GM23248 (cell line): ENCODE results near the gene AFAP1. TPM values are rescaled to one million over a fixed set of nuclear protein-coding genes. Genes with fewer than 3 reads are reported as not detected.

Experiments
- DNase-seq: peaks from one replicate; pipeline ENCODE4 v3.0.0-alpha.2; 2015
- H2AFZ ChIP-seq: fragments of 200-600 bp; sonication (generic); 2 replicates; pipeline ENCODE4 v1.6.1; 2016; ENCODE audit warnings: antibody characterized with exemption
- H3F3A ChIP-seq: fragments of 200-600 bp; sonication (generic); 2 replicates; pipeline ENCODE4 v1.6.1; 2016; ENCODE audit warnings: mild to moderate bottlenecking, antibody characterized with exemption, mixed run types; ENCODE audit not compliant: insufficient read depth
- H3K27ac ChIP-seq: fragments of 200-600 bp; sonication (generic); 2 replicates; pipeline ENCODE4 v1.5.1; 2016; ENCODE audit warnings: mild to moderate bottlenecking
- H3K27me3 ChIP-seq: fragments of 200-600 bp; sonication (generic); replicated peaks from 2 replicates; pipeline ENCODE4 v1.6.1; 2016; ENCODE audit warnings: mild to moderate bottlenecking; ENCODE audit not compliant: insufficient read depth
- H3K36me3 ChIP-seq: fragments of 200-600 bp; sonication (generic); 2 replicates; pipeline ENCODE4 v1.6.1; 2016; ENCODE audit warnings: low read depth, mild to moderate bottlenecking
- H3K4me1 ChIP-seq: fragments of 200-600 bp; sonication (generic); 2 replicates; pipeline ENCODE4 v1.6.1; 2016; ENCODE audit warnings: mild to moderate bottlenecking; ENCODE audit not compliant: insufficient read depth
- H3K4me2 ChIP-seq: fragments of 200-600 bp; sonication (generic); one replicate; pipeline ENCODE4 v1.6.1; 2016; ENCODE audit warnings: mild to moderate bottlenecking; ENCODE audit not compliant: unreplicated experiment
- H3K4me3 ChIP-seq: fragments of 200-600 bp; sonication (generic); 2 replicates; pipeline ENCODE4 v1.5.1; 2016; ENCODE audit warnings: mild to moderate bottlenecking
- H3K79me2 ChIP-seq: fragments of 200-600 bp; sonication (generic); 2 replicates; pipeline ENCODE4 v1.6.1; 2016; ENCODE audit warnings: mild to moderate bottlenecking; ENCODE audit not compliant: insufficient read depth
- H3K9ac ChIP-seq: fragments of 200-600 bp; sonication (generic); 2 replicates; pipeline ENCODE4 v1.6.1; 2016; ENCODE audit warnings: mild to moderate bottlenecking
- H3K9me2 ChIP-seq: fragments of 200-600 bp; sonication (generic); 2 replicates; pipeline ENCODE4 v1.6.1; 2016; ENCODE audit warnings: mixed run types, mild to moderate bottlenecking, moderate library complexity; ENCODE audit not compliant: insufficient read depth
- H3K9me3 ChIP-seq: fragments of 200-600 bp; sonication (generic); one replicate; pipeline ENCODE4 v1.6.1; 2017; ENCODE audit warnings: low read depth
- H4K20me1 ChIP-seq: fragments of 200-600 bp; sonication (generic); 2 replicates; pipeline ENCODE4 v1.6.0; 2016; ENCODE audit not compliant: insufficient read depth
- EZH2 ChIP-seq: fragments of 200-600 bp; sonication (generic); IDR thresholded peaks from 2 replicates; pipeline ENCODE4 v1.6.1; 2018; ENCODE audit warnings: antibody characterized with exemption, mild to moderate bottlenecking; ENCODE audit not compliant: insufficient read depth, poor library complexity, severe bottlenecking
- EZH2phosphoT487 ChIP-seq: fragments of 200-600 bp; sonication (generic); IDR thresholded peaks from 2 replicates; pipeline ENCODE4 v1.6.1; 2018; ENCODE audit warnings: antibody characterized with exemption, moderate library complexity, mild to moderate bottlenecking, low read depth; ENCODE audit not compliant: insufficient read depth
- WGBS, 2 experiments: methylation state at CpG; one replicate each; pipeline ENCODE4 v1.1.6; 2015 to 2017; ENCODE audit warnings: low lambda C conversion rate in 2 of 2, low coverage in 1 of 2; ENCODE audit errors: missing lambda C conversion rate in 2 of 2; 5-methylcytosine and 5-hydroxymethylcytosine counted together
- in situ Hi-C: fragments of 300-500 bp; cut with MboI; formaldehyde crosslinking; loops from 2 replicates; pipeline ENCODE4 v1.15.0; 2020
- polyA plus RNA-seq: library from polyadenylated mRNA; unstranded; fragments of >200 nt; fragmentation: Nextera tagmentation; extraction: Ambion mirVana; gene quantifications from 2 replicates; pipeline ENCODE4 v1.2.1, GENCODE V29; 2016
- total RNA-seq: library from RNA; depleted of rRNA; stranded (reverse); fragments of >200 nt; shearing (Covaris generic); gene quantifications from 2 replicates; pipeline ENCODE4 v1.2.3, GENCODE V29; 2014

Gene AFAP1
- total and polyA plus RNA-seq, 2 experiments from 2014 or later = 54.4 to 103 TPM

DNA sequence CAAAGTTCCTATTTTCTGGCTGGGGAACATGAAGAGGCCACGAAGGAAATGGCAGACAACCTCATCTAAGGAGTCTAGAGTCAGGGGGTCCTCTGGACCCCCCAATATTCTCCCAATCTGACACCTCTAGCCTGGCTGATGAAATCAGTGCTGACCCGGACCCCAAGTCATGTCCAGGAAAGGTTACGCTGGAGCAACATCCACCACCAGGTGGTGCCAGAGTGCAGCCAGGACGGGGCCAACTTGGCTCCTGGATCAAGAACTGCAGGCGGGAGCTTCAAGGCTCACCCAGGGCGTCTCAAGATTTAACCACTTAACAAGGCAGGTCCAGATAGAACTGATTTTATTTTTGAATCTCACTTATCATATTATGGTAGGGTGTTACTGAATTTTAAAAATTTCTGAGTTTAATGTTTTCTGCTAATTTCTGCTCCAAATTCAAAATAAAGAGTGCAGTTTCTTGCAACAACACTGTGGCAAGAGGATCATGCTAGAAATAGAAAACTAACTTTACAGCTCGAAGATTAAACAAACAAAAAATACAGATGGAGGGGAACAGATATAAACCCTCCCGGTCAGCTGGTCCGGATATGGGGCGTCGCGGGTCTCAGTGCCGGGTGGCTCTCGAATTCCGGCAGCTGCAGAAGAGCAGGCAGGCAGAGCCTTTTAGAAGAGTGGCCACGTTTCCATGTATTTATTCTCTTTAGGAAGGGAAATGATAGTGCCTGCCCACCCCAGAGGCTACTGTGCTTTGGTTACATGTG, 135.5 kb downstream of the AFAP1 start:
- peaks cover 37% of the 10 kb centered on the region for H3K4me1 ChIP-seq
- peaks cover 64% of the 10 kb centered on the region for H3F3A ChIP-seq

DNA sequence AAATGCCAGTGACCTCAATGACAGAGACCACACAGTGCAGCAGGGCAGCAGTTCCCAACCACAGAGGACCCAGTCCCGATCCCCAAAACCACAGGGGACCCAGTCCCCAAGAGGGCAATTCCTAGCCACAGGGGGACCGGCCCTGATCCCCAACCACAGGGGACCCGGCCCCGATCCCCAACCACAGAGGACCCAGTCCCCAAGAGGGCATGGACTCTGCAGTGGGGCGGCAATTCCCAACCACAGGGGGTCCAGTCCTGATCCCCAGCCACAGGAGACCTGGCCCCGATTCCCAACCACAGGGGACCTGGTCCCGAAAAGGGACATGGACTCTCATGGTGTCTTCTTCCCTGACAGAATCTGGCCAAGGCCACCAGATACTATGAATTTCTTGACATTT, 136.3 kb downstream of the AFAP1 start:
- Histone ChIP-seq H3K79me2 (peaks cover 88% of the 10 kb centered on the region), H3K27me3 (no peaks in the 10 kb centered on the region), H3K9me2 (no peaks in the 10 kb centered on the region), H3K9me3 (no peaks in the 10 kb centered on the region), H3K4me3 (no peak overlapping the region), H2AFZ (no peak overlapping the region), H3K4me2 (no peak overlapping the region), H3K9ac (peak overlapping the region; percentile 18; the same call in 1 of the 2 replicates), H3F3A (peaks cover 67% of the 10 kb centered on the region), H3K4me1 (peaks cover 37% of the 10 kb centered on the region), H4K20me1 (no peaks in the 10 kb centered on the region), H3K36me3 (peaks cover 59% of the 10 kb centered on the region), H3K27ac (peak overlapping the region; percentile 33)
- 94 to 96% methylated on average over 6 to 7 of the region's 7 CpGs for WGBS, 2 experiments
- TF ChIP-seq EZH2 = no peak
- no peak for TF ChIP-seq EZH2phosphoT487
- no peak for DNase-seq
- in situ Hi-C loops = loop anchor here (10.0 kb wide), 1 partner anchor 181 kb away; no protein-coding TSS in a partner anchor

More for the DNA sequence above, 135.5 kb downstream of the AFAP1 start:
- Histone ChIP-seq H3K27ac (peak overlapping the region; percentile 33), H3K79me2 (peaks cover 84% of the 10 kb centered on the region), H3K4me3 (no peak overlapping the region), H3K27me3 (no peaks in the 10 kb centered on the region), H3K9me3 (no peaks in the 10 kb centered on the region), H3K36me3 (peaks cover 58% of the 10 kb centered on the region), H3K4me2 (no peak overlapping the region), H3K9me2 (no peaks in the 10 kb centered on the region), H2AFZ (no peak overlapping the region), H4K20me1 (no peaks in the 10 kb centered on the region), H3K9ac (peak overlapping the region; percentile 18; the same call in 1 of the 2 replicates)
- WGBS, 2 experiments = 34 to 40% methylated on average over 16 of the region's 16 CpGs
- TF ChIP-seq EZH2 (no peak), EZH2phosphoT487 (no peak)
- peak; percentile 84 for DNase-seq
- in situ Hi-C loops = loop anchor here (10.0 kb wide), 1 partner anchor 181 kb away; no protein-coding TSS in a partner anchor

DNA sequence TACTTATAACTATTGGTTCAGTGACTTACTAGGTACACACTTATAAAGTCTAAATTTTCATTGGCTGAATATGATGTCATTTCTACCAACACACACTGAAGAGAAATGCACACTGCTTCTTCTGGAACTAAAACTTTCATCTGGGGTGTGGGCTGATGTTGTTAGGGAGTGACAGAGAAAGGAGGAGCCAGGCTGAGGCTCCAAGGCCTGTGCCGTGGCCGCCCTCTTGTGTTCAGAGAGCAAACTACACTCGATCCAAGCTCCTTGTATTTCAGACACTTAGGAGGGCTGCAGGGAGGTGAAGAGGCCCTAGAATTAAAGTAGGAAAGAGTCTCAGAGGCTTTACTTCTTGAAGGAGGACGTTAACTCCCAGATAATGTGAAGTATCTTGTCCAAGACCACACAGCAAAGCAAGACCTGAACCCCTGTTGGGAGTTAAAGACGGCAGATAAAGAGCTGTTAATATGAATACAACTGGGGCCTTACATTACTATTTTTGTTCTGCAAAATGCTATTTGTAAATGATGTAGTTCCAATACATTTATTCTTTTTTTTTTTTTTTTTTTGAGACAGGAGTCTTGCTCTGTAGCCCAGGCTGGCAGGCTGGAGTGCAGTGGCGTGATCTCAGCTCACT, 137.5 kb downstream of the AFAP1 start:
- peak overlapping the region; percentile 39 for H3K27ac ChIP-seq
- H4K20me1 ChIP-seq = no peaks in the 10 kb centered on the region
- H3K4me1 ChIP-seq = peaks cover 37% of the 10 kb centered on the region
- no peaks in the 10 kb centered on the region for H3K9me3 ChIP-seq
- no peak overlapping the region for H3K4me2 ChIP-seq
- H3K36me3 ChIP-seq = peaks cover 55% of the 10 kb centered on the region
- H3K9ac ChIP-seq = no peak overlapping the region
- H3F3A ChIP-seq = peaks cover 65% of the 10 kb centered on the region
- H2AFZ ChIP-seq = no peak overlapping the region
- H3K27me3 ChIP-seq = no peaks in the 10 kb centered on the region
- no peaks in the 10 kb centered on the region for H3K9me2 ChIP-seq
- H3K4me3 ChIP-seq = no peak overlapping the region
- peak; percentile 91 for DNase-seq
- TF ChIP-seq EZH2 = no peak
- no peak for TF ChIP-seq EZH2phosphoT487
- WGBS, 2 experiments = 34 to 36% methylated on average over 6 of the region's 6 CpGs
- in situ Hi-C loops = loop anchor here (10.0 kb wide), 1 partner anchor 183 kb away; no protein-coding TSS in a partner anchor
- H3K79me2 ChIP-seq = peaks cover 85% of the 10 kb centered on the region

DNA sequence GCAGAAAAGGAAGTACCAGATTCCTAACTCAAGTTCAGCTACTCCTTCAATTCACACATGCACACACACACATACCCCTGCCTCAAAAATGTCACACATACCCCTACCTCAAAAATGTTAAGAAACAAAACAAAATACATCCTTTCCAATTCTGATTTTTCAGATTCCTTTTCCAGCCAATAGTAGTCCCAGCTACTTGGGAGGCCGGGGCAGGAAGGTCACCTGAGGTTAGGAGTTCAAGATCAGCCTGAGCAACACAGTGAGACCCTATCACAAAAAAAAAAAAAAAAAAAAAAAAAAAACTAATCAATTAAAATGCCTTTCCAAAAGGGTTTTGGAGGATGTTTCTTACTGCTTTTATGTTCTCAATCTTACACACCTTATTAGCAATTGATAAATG, 138.0 kb downstream of the AFAP1 start:
- DNase-seq = no peak
- no peaks in the 10 kb centered on the region for H3K9me2 ChIP-seq
- no peak overlapping the region for H3K9ac ChIP-seq
- in situ Hi-C loops = loop anchor here (10.0 kb wide), 1 partner anchor 183 kb away; no protein-coding TSS in a partner anchor
- 0 to 8% methylated on average over 1 of the region's 1 CpG for WGBS, 2 experiments
- peaks cover 35% of the 10 kb centered on the region for H3K4me1 ChIP-seq
- TF ChIP-seq EZH2 = no peak
- no peak for TF ChIP-seq EZH2phosphoT487
- no peak overlapping the region for H2AFZ ChIP-seq
- H3K27ac ChIP-seq = peak overlapping the region; percentile 39
- H3K79me2 ChIP-seq = peaks cover 82% of the 10 kb centered on the region
- H3K9me3 ChIP-seq = no peaks in the 10 kb centered on the region
- no peaks in the 10 kb centered on the region for H3K27me3 ChIP-seq
- H3K4me3 ChIP-seq = no peak overlapping the region
- H3K36me3 ChIP-seq = peaks cover 53% of the 10 kb centered on the region
- no peak overlapping the region for H3K4me2 ChIP-seq
- H3F3A ChIP-seq = peaks cover 65% of the 10 kb centered on the region
- H4K20me1 ChIP-seq = no peaks in the 10 kb centered on the region
